G401 (cell line): ENCODE results near the gene CCDC141. TPM values are rescaled to one million over a fixed set of nuclear protein-coding genes. Genes with fewer than 3 reads are reported as not detected.

Experiments
- DNase-seq: peaks from one replicate; pipeline ENCODE4 v3.0.0-alpha.2; 2015; ENCODE audit warnings: low spot score
- in situ Hi-C: cut with HindIII; loops from 2 replicates; pipeline ENCODE4 v1.10.0; 2016; ENCODE audit warnings: low sequenced_read_pairs, mixed read lengths
- total RNA-seq: library from RNA; depleted of rRNA; stranded (reverse); fragments of >200 nt; shearing (Covaris generic); gene quantifications from 2 replicates; pipeline ENCODE4 v1.2.3, GENCODE V29; 2014

The CCDC141 gene
- total RNA-seq, 1 experiment from 2014 or later: 0.20 TPM

GRCh38 chr2:178819992-178820391, 229.9 kb downstream of the CCDC141 start:
- DNase-seq: no peak
- in situ Hi-C loops: no loop called here

- in situ Hi-C loops: no loop called here
- DNase-seq: no peak
Observed at GRCh38 chr2:178819147-178819875, 230.6 kb downstream of the CCDC141 start.

- DNase-seq: no peak
- in situ Hi-C loops: no loop called here
Observed at GRCh38 chr2:178811901-178812300, 238.0 kb downstream of the CCDC141 start.

- no peak for DNase-seq
- in situ Hi-C loops: no loop called here
Observed at GRCh38 chr2:178811045-178811444, 238.9 kb downstream of the CCDC141 start.

- DNase-seq: no peak
- in situ Hi-C loops: no loop called here
Observed at GRCh38 chr2:178810422-178810821, 239.5 kb downstream of the CCDC141 start.

- in situ Hi-C loops: no loop called here
- DNase-seq: no peak
Observed at GRCh38 chr2:178807227-178808008, 242.5 kb downstream of the CCDC141 start, which contains the start of gene TTN. TSS of gene TTN (minus strand) at chr2:178807423. CDS start at chr2:178804642, 2,781 bp downstream.

- DNase-seq: no peak
- in situ Hi-C loops: no loop called here
Observed at GRCh38 chr2:178806543-178806942, 243.4 kb downstream of the CCDC141 start.

GRCh38 chr2:178805457-178805856, 244.5 kb downstream of the CCDC141 start:
- in situ Hi-C loops: no loop called here
- DNase-seq: no peak

- in situ Hi-C loops: no loop called here
Observed at GRCh38 chr2:178804791-178805190, 245.1 kb downstream of the CCDC141 start.

GRCh38 chr2:178800510-178800909, 249.4 kb downstream of the CCDC141 start:
- in situ Hi-C loops: no loop called here
- DNase-seq: no peak

More at GRCh38 chr2:178804791-178805190, 245.1 kb downstream of the CCDC141 start:
- DNase-seq: no peak

GRCh38 chr2:178799305-178799704, 250.6 kb downstream of the CCDC141 start:
- no peak for DNase-seq
- in situ Hi-C loops: no loop called here

GRCh38 chr2:178796079-178796677, 253.8 kb downstream of the CCDC141 start:
- DNase-seq: peak; percentile 8
- in situ Hi-C loops: no loop called here

- DNase-seq: no peak
- in situ Hi-C loops: no loop called here
Observed at GRCh38 chr2:178787934-178788333, 262.0 kb downstream of the CCDC141 start.

GRCh38 chr2:178787155-178787554, 262.8 kb downstream of the CCDC141 start:
- in situ Hi-C loops: no loop called here
- DNase-seq: no peak

GRCh38 chr2:178783889-178784288, 266.0 kb downstream of the CCDC141 start:
- DNase-seq: no peak
- in situ Hi-C loops: no loop called here

GRCh38 chr2:178782236-178782635, 267.7 kb downstream of the CCDC141 start:
- in situ Hi-C loops: no loop called here
- no peak for DNase-seq
